22Rv1 (cell line): Measurements from ENCODE around the gene CCT8.

Source experiments
- CTCF ChIP-seq: fragments of 450-650 bp; IDR thresholded peaks from 2 replicates; pipeline ENCODE4 v1.5.1; 2017; ENCODE audit warnings: mild to moderate bottlenecking
- ZFX ChIP-seq: fragments of 450-650 bp; IDR thresholded peaks from 2 replicates; pipeline ENCODE4 v1.6.1; 2017; ENCODE audit warnings: antibody characterized with exemption, borderline replicate concordance

GRCh38 chr21:29033871-29034270, 39.6 kb downstream of the CCT8 start:
- TF ChIP-seq CTCF (no peak), ZFX (no peak)
